Spleen (tissue), 11 donors: ENCODE results near the gene LRRC8E. TPM values are rescaled to one million over a fixed set of nuclear protein-coding genes. Genes with fewer than 3 reads are reported as not detected.

Experiments used
- DNase-seq: peaks from one replicate; pipeline ENCODE4 v3.0.0-alpha.2; 2020
- H3K27ac ChIP-seq, 8 donors: fragments of 200-600 bp; sonication (generic) in 7 of 8; 1 replicate in 4 of 8; 2 replicates in 4 of 8; pipeline versions ENCODE4 v1.5.0 to v1.8.0; 2016 to 2021; ENCODE audit warnings: inconsistent platforms in 4 of 8, mild to moderate bottlenecking in 4 of 8, moderate library complexity in 1 of 8
- H3K27me3 ChIP-seq, 7 donors: fragments of 200-600 bp; sonication (generic) in 6 of 7; replicated peaks in 1 of 7; 1 replicate in 4 of 7; 2 replicates in 3 of 7; pipeline versions ENCODE4 v1.5.0 to v1.8.0; 2016 to 2021; ENCODE audit warnings: inconsistent platforms in 3 of 7, mild to moderate bottlenecking in 1 of 7
- H3K36me3 ChIP-seq, 6 donors: fragments of 200-600 bp; sonication (generic) in 5 of 6; 1 replicate in 4 of 6; 2 replicates in 2 of 6; pipeline versions ENCODE4 v1.5.0 to v1.8.0; 2016 to 2021; ENCODE audit warnings: inconsistent platforms in 2 of 6
- H3K4me1 ChIP-seq, 6 donors: fragments of 200-600 bp; sonication (generic) in 5 of 6; 1 replicate in 3 of 6; 2 replicates in 3 of 6; pipeline versions ENCODE4 v1.5.0 to v1.8.0; 2016 to 2021; ENCODE audit warnings: inconsistent platforms in 3 of 6
- H3K4me3 ChIP-seq, 8 donors: fragments of 200-600 bp; sonication (generic) in 7 of 8; 1 replicate in 4 of 8; 2 replicates in 4 of 8; pipeline versions ENCODE4 v1.5.0 to v1.8.0; 2016 to 2021; ENCODE audit warnings: inconsistent platforms in 4 of 8, mild to moderate bottlenecking in 4 of 8, moderate library complexity in 2 of 8
- H3K9me3 ChIP-seq, 8 donors: fragments of 200-600 bp; sonication (generic) in 7 of 8; 1 replicate in 4 of 8; 2 replicates in 4 of 8; pipeline versions ENCODE4 v1.5.0 to v1.8.0; 2016 to 2021; ENCODE audit warnings: inconsistent platforms in 4 of 8
- CTCF ChIP-seq, 11 experiments: fragments of 200-600 bp in 7 of 11; fragments of 450-650 bp in 4 of 11; sonication (generic) in 4 of 11; IDR thresholded peaks in 8 of 11; conservative IDR thresholded peaks in 3 of 11; 1 replicate in 7 of 11; 2 replicates in 4 of 11; pipeline versions ENCODE4 v1.4.0 to v1.8.0; 2016 to 2021; ENCODE audit warnings: antibody characterized with exemption in 11 of 11, inconsistent platforms in 4 of 11, mild to moderate bottlenecking in 1 of 11
- POLR2A ChIP-seq, 3 donors: fragments of 450-650 bp; IDR thresholded peaks; one replicate each; pipeline ENCODE4 v1.5.1; 2017; ENCODE audit warnings: antibody characterized with exemption in 3 of 3, mild to moderate bottlenecking in 1 of 3
- POLR2AphosphoS5 ChIP-seq, 3 donors: sonication (generic); formaldehyde crosslinking; IDR thresholded peaks; one replicate each; pipeline ENCODE4 v1.5.1; 2017; ENCODE audit warnings: antibody characterized with exemption in 3 of 3
- WGBS, 5 donors: extraction: QIAGEN DNeasy Blood & Tissue Kit in 3 of 5; methylation state at CpG; one replicate each; pipeline versions ENCODE4 v1.1.5 to v1.1.7; 2013 to 2018; 5-methylcytosine and 5-hydroxymethylcytosine counted together
- intact Hi-C: fragments of 100-400 bp; cut with DNase I; formaldehyde crosslinking; loops from one replicate; pipeline ENCODE4 v1.15.0; 2023; ENCODE audit warnings: low total_unique reads
- polyA plus RNA-seq, 3 donors: library from polyadenylated mRNA; stranded (reverse); fragments of 200-250 nt; gene quantifications; one replicate each; pipeline ENCODE4 v1.2.1, GENCODE V29; 2013
- total RNA-seq, 7 donors: library from RNA; depleted of rRNA in 3 of 7; stranded (reverse); fragments of >200 nt in 3 of 7; fragmentation: NEBNext Ultra II Directional in 4 of 7; extraction: Animal tissue kit (Norgen Biotek cat#: 25700) in 4 of 7; gene quantifications; one replicate each; pipeline versions ENCODE4 v1.1.0 to v1.2.1, GENCODE V29; 2016 to 2021
- donor health status: healthy with polysubstance abuse.
- donor health status: DM: no; HTN: no; CAD: no; lungs with moderate emphysema.
- donor health status: DM: no; HTN: no; CAD: no.
- donor health status: Bipolar disorder and iron deficiency.
- donor health status: healthy.
- donor health status: DM: no; HTN: no; CAD: no.
- donor health status: DM: yes; HTN: yes; CAD: no.

Gene LRRC8E
- total and polyA plus RNA-seq, 10 donors = 0.08 to 0.37 TPM; not detected in 8

- no peak for TF ChIP-seq POLR2AphosphoS5 (IDR thresholded peaks at IDR 0.05)
- TF ChIP-seq CTCF (IDR thresholded peaks at IDR 0.05 in 8 of 11, conservative IDR thresholded peaks at IDR 0.05 in 3 of 11) = no peak
- no peak for TF ChIP-seq POLR2A (IDR thresholded peaks at IDR 0.05)
- Histone ChIP-seq H3K27me3 (peaks cover 0 to 13% (median 0%) of the 10 kb centered on the region in 7 donors), H3K9me3 (no peaks in the 10 kb centered on the region), H3K27ac (peak overlapping the region; percentile 83 to 95 (median 92)), H3K4me3 (peak overlapping the region; percentile 52 to 89 (median 74)), H3K4me1 (peaks cover 14 to 49% (median 41%) of the 10 kb centered on the region in 6 donors), H3K36me3 (peaks cover 0 to 31% (median 7%) of the 10 kb centered on the region in 6 donors)
- DNase-seq = no peak
- intact Hi-C loops = no loop called here
- WGBS, 5 donors = 17 to 49% (median 23%) methylated on average over 8 to 20 of the region's 20 CpGs
These were observed 14.5 kb downstream of the LRRC8E start for GRCh38 chr19:7902796-7903243.

- Histone ChIP-seq H3K27ac (peak within 1 kb of the TSS; percentile 83 to 95 (median 92)), H3K4me3 (peak within 1 kb of the TSS; percentile 55 to 89 (median 74)), H3K27me3 (peaks cover 0 to 13% (median 0%) of the 10 kb centered on the region in 7 donors), H3K9me3 (no peaks in the 10 kb centered on the region), H3K36me3 (peaks cover 0 to 36% (median 7%) of the 10 kb centered on the region in 6 donors), H3K4me1 (peaks cover 14 to 55% (median 46%) of the 10 kb centered on the region in 6 donors)
- peak; percentile 43 to 84 (median 60) for TF ChIP-seq CTCF (IDR thresholded peaks at IDR 0.05 in 8 of 11, conservative IDR thresholded peaks at IDR 0.05 in 3 of 11)
- peak in 1 of 3 donors; percentile 70 for TF ChIP-seq POLR2A (IDR thresholded peaks at IDR 0.05)
- TF ChIP-seq POLR2AphosphoS5 (IDR thresholded peaks at IDR 0.05) = peak; percentile 91 to 94 (median 93)
- intact Hi-C loops = no loop called here
- DNase-seq = peak; percentile 100
- 0 to 1% (median 0%) methylated on average over 47 to 89 of the region's 89 CpGs for WGBS, 5 donors
These were observed 15.1 kb downstream of the LRRC8E start, which contains the start of gene MAP2K7 for GRCh38 chr19:7903244-7904073. TSS of gene MAP2K7 (plus strand) at chr19:7903877. CDS start at chr19:7903945, 68 bp downstream.

GRCh38 chr19:7904074-7905020 is 16.0 kb downstream of the LRRC8E start:
- Histone ChIP-seq H3K9me3 (no peaks in the 10 kb centered on the region), H3K27ac (peak overlapping the region; percentile 76 to 95 (median 92)), H3K4me3 (peak overlapping the region; percentile 55 to 89 (median 74)), H3K36me3 (peaks cover 0 to 45% (median 10%) of the 10 kb centered on the region in 6 donors), H3K27me3 (peaks cover 0 to 13% (median 0%) of the 10 kb centered on the region in 7 donors), H3K4me1 (peaks cover 14 to 64% (median 51%) of the 10 kb centered on the region in 6 donors)
- 12 to 46% (median 16%) methylated on average over 13 to 68 of the region's 68 CpGs for WGBS, 5 donors
- TF ChIP-seq POLR2A (IDR thresholded peaks at IDR 0.05) = no peak
- TF ChIP-seq POLR2AphosphoS5 (IDR thresholded peaks at IDR 0.05) = no peak
- no peak for TF ChIP-seq CTCF (IDR thresholded peaks at IDR 0.05 in 8 of 11, conservative IDR thresholded peaks at IDR 0.05 in 3 of 11)
- intact Hi-C loops = no loop called here
- peak; percentile 94 for DNase-seq
